GM18502 (cell line): ENCODE data around the gene TEAD3.

Source experiments
- ATAC-seq: cut with Tn5 transposase; IDR thresholded peaks from one replicate; pipeline ENCODE4 v1.9.1; 2021; ENCODE audit warnings: mild to moderate bottlenecking; ENCODE audit not compliant: unreplicated experiment, poor library complexity

The TEAD3 gene

DNA sequence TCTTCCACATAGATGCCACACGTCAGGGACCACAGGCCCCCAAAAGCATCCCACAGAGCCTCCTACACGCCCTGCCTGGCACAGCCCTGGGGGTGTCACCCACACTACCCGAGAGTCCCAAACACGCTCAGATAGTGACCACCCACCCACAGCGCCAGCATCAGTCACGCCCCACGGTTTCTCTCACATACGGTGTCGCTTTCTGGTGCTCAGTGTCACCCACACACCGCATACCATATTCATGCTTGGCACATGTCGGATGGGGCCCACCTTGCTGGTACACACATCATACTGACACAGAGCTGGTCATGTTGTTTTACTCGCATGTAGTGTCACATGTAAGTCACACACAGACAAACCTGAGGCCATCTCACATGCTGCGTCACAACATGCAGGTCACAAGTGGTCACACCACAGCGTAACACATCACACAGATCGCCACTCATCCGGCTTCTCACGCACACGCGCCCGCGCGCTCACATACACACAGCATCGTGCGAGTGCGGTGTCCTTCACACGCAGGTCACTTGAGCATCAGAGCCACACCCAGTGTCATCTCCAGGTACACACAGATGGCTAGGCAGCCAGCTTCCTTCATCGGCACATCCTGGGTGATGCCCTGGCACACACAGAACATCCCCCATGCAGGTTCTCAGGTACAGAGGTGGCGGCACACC lies 3.4 kb downstream of the TEAD3 start:
- no peak for ATAC-seq

DNA sequence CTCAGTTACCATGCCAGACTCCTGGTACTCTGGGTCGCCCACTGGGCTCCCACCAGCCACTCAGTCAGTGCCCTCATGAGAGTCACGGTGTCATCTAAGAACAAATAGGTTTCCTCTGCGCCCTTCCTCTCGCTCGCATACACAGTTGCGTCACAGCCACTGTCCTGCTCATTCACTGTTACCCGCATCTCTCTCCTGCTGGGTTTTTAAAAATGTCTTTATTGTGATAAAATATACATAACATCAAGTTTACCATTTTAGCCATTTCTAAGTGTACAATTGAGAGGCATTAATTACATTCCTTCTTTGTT lies 4.0 kb downstream of the TEAD3 start:
- no peak for ATAC-seq

DNA sequence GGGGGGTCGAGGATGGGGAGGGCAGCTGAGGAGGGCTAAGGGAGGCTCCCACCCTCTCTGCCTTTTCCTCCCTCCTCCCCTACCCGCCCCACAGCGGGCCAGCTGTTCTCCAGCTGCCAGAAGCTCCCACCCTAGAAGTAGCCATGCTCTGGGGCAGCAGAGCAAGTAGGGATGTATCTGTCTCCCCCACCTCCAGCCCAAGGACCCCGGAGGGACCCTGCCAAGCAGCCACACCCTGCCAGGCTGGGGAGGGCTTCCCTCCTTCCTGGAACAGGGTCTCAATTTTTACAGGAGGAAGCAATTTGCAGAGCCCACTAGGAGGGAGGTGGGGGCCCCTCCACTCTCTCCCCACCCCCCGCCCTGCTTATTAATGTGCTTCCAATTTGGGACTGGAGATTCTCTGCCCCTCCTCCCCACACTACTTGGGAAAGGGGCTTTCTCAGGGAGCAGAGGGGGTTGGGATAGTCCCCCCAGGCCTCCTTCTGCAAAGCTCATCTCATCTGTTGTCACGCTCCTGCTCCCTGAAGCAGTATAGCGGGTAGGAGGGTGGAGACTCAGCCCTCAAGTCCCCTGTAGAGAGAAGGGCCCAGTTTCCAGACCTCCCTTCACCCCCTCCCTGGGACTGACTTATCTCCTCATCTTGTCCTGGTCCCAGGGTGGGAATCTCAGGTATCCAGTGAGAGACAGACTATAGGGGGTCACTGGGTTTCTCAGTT lies 4.5 kb downstream of the TEAD3 start:
- ATAC-seq, result no peak

- no peak for ATAC-seq
Observed at GRCh38 chr6:35491558-35492257, 5.2 kb downstream of the TEAD3 start.

DNA sequence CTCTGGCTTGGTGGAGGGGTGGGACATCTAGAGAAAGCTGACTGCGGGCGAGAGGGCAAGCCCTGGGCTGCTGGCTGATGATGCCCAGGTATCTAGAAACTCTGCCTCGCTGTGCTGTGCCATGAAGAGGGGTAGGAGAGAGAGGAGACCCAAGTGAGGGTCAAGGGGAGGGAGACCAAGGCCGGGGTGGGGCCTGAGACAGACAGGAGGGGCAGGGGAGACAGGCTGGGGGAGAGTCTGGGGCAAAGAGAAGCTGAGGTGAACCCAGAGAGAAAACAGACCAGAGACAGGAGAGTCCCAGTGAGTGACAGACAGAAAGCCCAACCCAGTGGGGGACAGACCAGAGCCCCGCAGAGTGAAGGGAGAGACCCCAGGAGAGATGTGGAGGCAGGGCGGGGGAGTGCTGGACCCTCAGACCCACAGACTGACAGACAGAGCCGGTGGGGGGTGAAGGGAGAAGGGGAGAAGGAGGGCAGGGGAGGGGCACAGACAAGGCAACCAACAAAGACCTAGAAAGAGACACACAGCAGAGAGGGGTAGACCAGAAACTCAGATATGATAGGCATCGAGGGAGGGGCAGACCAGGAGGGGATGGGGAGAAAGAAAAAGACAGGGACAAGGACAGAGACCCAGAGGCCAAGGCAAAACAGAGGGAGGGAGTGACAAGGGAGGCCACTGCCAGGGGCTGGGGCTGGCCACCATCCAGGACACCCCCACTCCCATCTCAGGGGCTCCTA lies 5.9 kb downstream of the TEAD3 start:
- ATAC-seq, result no peak

DNA sequence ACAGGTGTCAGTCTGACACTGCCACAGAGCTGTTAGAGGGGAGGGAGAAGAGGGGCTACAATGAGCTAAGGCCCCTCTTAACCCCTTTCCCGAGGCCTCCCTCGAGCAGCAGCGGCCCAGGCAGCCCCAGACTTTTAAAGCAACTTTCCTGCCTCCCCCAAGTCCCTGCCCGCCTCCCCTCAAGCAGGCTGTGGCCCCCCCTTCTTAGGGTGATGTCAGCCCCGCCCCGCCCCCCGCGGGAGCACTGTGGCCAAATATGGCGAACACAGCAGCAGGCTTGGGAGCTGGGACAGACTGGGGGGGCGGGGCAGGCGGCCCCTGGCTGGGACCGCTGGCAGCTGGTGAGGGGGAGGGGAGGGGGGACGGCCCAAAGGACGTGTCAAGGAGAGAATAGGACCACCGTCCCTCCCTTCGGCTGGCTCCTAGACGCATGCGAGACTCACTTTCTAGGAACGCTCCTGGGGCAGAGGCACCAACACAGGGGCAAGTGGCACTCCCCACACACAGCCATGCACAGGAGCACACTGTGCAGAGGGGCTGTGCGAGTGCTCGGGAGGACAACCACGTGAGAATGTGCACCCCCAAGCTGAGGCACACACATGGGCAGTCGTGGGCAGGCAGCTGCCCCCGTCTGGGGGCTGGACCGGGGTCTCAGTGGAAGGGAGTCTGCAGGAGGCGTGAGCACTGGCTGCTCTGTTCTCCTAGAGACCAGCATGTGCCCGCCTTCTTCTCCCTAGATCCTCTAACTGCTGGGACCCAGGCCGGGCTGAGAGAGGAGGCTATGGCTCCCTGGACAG lies 6.7 kb downstream of the TEAD3 start:
- no peak for ATAC-seq

DNA sequence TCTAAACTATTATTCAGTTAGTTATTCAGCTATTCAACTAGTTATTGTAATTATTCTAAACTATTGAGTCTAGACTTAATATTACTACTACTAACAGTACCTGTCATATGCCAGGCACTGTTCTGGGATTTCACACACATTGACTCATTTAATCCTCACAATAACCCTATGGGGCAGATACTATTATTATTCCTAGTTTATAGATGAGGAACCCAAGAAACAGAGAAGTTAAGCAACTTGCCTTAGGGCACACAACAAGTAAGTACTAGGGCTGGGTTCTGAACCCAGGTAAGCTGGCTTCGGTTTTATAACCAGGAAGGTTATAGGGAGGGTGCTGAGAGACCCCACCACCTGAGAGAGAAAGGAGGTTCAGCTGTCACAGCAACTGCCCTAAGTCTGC lies 7.8 kb downstream of the TEAD3 start:
- ATAC-seq, result no peak

DNA sequence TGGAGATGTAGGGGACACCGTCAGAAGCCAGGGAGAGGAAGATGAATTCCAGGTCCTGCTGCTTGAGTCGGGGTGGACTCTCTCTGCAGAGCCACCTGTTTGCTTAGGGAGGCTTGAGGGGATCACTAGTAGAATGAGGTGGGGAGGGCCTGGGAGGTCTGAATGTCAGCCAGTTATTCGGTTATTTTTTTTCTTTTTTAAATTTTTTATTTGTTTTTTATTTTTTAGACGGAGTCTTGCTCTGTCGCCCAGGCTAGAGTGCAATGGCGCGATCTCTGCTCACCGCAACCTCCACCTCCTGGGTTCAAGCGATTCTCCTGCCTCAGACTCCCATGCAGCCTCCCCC lies 8.4 kb downstream of the TEAD3 start:
- no peak for ATAC-seq

DNA sequence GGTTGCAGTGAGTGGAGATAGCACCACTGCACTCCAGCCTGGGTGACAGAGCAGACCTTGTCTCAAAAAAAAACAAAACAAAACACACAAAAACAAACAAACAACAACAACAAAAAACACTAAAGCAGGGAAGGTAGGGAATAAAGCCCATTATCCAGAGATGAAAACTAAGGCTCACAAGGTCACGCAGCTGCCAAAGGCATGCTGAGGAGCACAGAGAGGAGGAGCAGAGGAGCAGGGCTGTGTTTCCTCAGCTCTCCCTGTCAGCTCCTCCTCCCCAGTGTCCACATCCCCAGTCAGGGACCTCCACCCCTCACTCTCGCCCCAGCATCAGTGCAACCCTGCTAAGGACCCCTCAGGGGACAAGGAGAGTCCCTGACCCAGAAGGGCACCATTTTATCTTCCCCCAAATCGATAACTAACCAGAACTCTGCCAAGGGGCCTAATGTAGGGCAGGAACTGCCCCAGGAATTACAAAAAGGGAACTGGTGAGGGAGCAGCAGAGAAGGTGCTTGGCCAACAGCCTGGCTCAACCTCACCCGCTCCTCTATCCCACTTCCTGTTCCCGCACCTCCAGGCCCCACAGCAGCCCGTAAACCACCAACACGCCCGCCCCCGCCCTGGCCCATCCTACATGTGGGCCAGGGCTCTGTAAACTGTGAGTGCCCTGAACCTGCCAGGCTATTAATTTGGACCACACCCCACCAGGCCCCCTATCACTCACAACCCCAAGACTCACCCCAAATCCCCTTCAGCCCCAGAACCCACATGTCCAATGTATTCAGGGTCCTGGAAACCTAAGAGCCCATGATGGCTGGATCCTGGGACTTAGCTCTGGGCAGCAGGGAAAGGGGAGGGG lies 9.0 kb downstream of the TEAD3 start:
- no peak for ATAC-seq

- ATAC-seq, result no peak
Observed at GRCh38 chr6:35486005-35486925, 10.6 kb downstream of the TEAD3 start.

GRCh38 chr6:35485402-35485877 lies 11.4 kb downstream of the TEAD3 start:
- ATAC-seq, result no peak

DNA sequence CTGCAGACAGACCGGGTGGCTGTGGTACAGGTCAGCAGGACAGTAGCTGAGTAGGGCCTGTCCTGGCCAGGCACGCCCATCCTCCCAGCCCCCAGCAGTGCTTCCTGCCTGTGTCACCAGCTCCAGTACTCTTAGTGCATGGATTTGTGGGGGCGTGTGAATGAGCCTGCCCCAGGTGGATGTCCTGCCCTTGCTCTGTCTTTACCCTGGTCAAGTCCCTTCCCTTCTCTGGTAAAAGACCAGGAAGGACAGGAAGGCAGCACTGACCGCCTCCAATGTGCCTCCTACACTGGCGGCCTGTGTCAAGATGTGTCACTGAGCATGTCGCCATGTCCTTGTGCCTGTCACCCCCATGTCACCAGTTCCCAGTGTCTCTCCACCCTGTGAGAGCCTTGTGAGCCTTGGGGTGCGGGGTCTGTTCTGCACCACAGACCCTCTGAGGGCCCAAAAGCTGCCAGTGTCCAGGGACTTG lies 11.9 kb downstream of the TEAD3 start:
- ATAC-seq, result no peak

DNA sequence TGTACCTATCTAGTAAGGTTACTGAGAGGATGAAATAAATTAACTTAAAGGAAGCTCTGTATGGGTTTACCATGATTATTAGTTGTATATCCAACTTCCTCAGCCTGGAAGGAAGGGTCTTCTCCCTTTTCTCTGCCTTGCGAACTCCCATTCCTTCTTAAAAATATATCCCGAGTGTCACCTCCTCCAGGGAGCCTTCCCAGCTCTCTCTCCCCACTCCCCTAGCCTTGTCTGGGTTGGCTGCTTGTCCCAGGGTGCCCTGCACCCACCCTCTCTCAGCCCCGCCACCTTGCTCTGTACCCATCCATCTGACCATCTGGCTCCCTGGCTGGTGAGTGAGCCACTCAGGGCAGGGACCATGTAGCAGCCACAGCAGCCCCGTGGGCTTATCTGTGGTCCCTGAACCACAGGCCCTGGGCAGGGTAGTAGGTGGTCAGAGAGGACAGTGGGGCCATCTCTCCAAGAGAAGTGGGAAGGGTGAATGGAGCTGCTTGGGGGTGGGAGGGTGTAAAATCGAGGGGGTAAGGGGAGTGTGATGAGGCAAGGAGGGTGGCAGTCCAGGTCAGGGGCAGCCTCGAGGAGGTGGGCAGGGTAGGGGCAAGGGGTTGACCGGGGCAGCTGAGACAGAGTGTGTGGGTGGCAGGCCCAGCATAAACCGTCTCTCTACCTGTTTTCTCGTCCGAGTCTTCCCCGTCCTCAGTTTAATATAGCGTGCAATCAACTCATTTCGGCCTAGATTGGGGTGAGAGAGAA lies 12.8 kb downstream of the TEAD3 start:
- ATAC-seq, result no peak

GRCh38 chr6:35483490-35483889 lies 13.4 kb downstream of the TEAD3 start:
- no peak for ATAC-seq

DNA sequence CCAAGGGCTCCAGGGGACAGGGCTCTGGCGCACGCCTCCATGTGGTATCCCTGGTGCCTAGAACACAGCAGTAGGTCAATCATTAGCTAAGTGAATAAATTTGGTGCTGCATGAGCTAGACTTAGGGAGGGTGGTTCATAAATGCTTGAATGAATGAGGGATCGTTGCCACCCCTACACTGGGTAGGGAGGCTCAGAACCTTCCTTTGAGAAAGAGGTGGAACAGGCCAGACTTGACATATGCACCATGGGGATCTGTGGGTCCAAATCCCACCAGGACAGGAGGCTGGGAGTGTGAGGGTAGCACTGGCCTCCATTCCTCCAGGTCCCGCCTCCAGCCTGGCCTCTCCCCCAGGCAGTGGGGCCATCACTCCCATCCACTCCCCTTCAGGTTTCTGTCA lies 13.8 kb downstream of the TEAD3 start:
- ATAC-seq, result no peak

GRCh38 chr6:35481226-35481625 lies 15.7 kb downstream of the TEAD3 start:
- no peak for ATAC-seq

DNA sequence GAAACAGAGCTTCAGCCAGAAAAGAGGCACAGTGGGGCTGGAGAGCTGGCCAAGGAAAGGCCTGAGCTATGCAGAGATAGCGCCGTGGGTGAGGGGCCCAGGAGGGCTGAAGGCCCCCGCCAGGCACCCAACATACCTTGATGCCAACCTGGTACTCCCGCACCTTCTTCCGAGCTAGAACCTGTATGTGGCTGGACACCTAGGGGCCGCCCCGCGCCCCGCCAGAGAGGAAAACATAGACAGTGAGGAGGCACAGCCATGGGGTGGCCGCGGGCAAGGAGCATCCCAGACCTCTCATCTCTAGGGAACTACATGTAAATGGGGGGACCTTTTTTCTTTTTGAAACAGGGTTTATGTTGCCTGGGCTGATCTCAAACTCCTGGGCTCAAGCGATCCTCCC lies 16.7 kb downstream of the TEAD3 start:
- no peak for ATAC-seq
